Adrenal gland (tissue), 12 donors: ENCODE data around the gene INHBC. TPM values are rescaled to one million over a fixed set of nuclear protein-coding genes. Genes with fewer than 3 reads are reported as not detected.

Source experiments
- DNase-seq, 7 donors: peaks; one replicate each; pipeline ENCODE4 v3.0.0-alpha.2; 2019 to 2020
- H3K27ac ChIP-seq, 5 donors: fragments of 200-600 bp; sonication (generic) in 4 of 5; 1 replicate in 3 of 5; 2 replicates in 2 of 5; pipeline versions ENCODE4 v1.5.1 to v1.8.0; 2016 to 2020; ENCODE audit warnings: mild to moderate bottlenecking in 1 of 5
- H3K27me3 ChIP-seq: fragments of 200-600 bp; 2 replicates; pipeline ENCODE4 v1.8.0; 2021
- H3K36me3 ChIP-seq, 2 donors: fragments of 200-600 bp; replicated peaks in 1 of 2; 1 replicate in 1 of 2; 2 replicates in 1 of 2; pipeline versions ENCODE4 v1.5.1 to v1.8.0; 2018 to 2022
- H3K4me1 ChIP-seq, 2 donors: fragments of 200-600 bp; replicated peaks in 1 of 2; 1 replicate in 1 of 2; 2 replicates in 1 of 2; pipeline versions ENCODE4 v1.5.1 to v1.8.0; 2018 to 2021
- H3K4me3 ChIP-seq, 4 donors: fragments of 200-600 bp; sonication (generic) in 3 of 4; one replicate each; pipeline ENCODE4 v1.5.1; 2016 to 2018
- H3K9me3 ChIP-seq, 3 donors: fragments of 200-600 bp; sonication (generic) in 1 of 3; replicated peaks in 1 of 3; 1 replicate in 2 of 3; 2 replicates in 1 of 3; pipeline versions ENCODE4 v1.5.1 to v1.8.0; 2016 to 2021
- POLR2A ChIP-seq, 2 donors: fragments of 450-650 bp; IDR thresholded peaks; one replicate each; pipeline ENCODE4 v1.6.1; 2017; ENCODE audit warnings: antibody characterized with exemption in 2 of 2, mild to moderate bottlenecking in 2 of 2, moderate library complexity in 1 of 2
- WGBS, 4 donors: extraction: QIAGEN DNeasy Blood & Tissue Kit in 2 of 4; methylation state at CpG; one replicate each; pipeline versions ENCODE4 v1.1.5 to v1.1.7; 2013 to 2017; 5-methylcytosine and 5-hydroxymethylcytosine counted together
- intact Hi-C, 2 donors: fragments of 100-400 bp; cut with DNase I; formaldehyde crosslinking; loops; one replicate each; pipeline versions ENCODE4 v1.14.1 to v1.15.0; 2022 to 2023
- polyA plus RNA-seq, 3 donors: library from polyadenylated mRNA; stranded (reverse); fragments of 200-250 nt in 2 of 3; fragments of 350-450 nt in 1 of 3; fragmentation: Illumina TruSeq in 1 of 3; extraction: RNeasy Lipid Tissue Mini Kit (QIAGEN cat#74804) in 1 of 3; gene quantifications; one replicate each; pipeline ENCODE4 v1.2.3, GENCODE V29; 2013 to 2014
- total RNA-seq, 9 donors: library from RNA; depleted of rRNA in 4 of 9; stranded (reverse); fragments of >200 nt in 4 of 9; fragments of 120-200 nt in 1 of 9; fragmentation: NEBNext Ultra II Directional in 1 of 9; extraction: Animal tissue kit (Norgen Biotek cat#: 25700) in 1 of 9; gene quantifications; one replicate each; pipeline versions ENCODE4 v1.1.0 to v1.2.4, GENCODE V29; 2013 to 2023
- TF ChIP-seq, protein P1 (sequence below), 6 experiments: fragments of 450-650 bp in 4 of 6; fragments of 200-600 bp in 2 of 6; sonication (generic) in 1 of 6; IDR thresholded peaks; 1 replicate in 5 of 6; 2 replicates in 1 of 6; pipeline versions ENCODE4 v1.5.1 to v1.8.0; 2016 to 2021; ENCODE audit warnings: antibody characterized with exemption in 6 of 6, mild to moderate bottlenecking in 2 of 6, moderate library complexity in 1 of 6
- donor health status: healthy with polysubstance abuse.
- donor health status: Bipolar disorder and iron deficiency.
- donor health status: DM: yes; HTN: yes; CAD: no.
- donor health status: DM: no; HTN: no; CAD: no.
- donor health status: DM: no; HTN: no; CAD: no.
- donor health status: DM: yes; HTN: yes; CAD: no.

Gene INHBC
- total and polyA plus RNA-seq, 12 donors: not detected

DNA sequence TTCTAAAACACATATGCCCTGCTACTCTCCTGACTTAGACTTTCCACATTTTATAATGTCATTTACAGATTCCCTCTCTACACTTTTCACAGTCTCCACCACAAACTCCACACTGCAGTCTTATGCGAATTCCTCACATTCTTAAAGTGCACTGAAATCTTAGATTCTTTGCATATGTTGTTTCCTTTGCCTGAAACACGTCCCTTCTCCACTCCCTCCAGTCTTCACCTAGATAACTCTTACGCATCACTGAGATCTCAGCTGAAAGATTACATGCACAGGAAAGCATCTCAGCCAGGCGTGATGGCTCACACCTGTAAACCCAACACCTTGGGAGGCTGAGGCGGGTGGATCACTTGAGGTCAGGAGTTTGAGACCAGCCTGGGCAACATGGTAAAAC, 48.9 kb downstream of the INHBC start:
- H3K4me3 ChIP-seq: no peak overlapping the region
- H3K27ac ChIP-seq: no peak overlapping the region
- H3K4me1 ChIP-seq: peaks cover under 1 to 1% of the 10 kb centered on the region in 2 donors
- no peak for DNase-seq
- intact Hi-C loops: no loop called here
- no peaks in the 10 kb centered on the region for H3K36me3 ChIP-seq
- no peaks in the 10 kb centered on the region for H3K27me3 ChIP-seq
- 38 to 54% (median 49%) methylated on average over 5 of the region's 5 CpGs for WGBS, 4 donors
- TF ChIP-seq POLR2A (IDR thresholded peaks at IDR 0.05): no peak
- TF ChIP-seq, protein P1, sequence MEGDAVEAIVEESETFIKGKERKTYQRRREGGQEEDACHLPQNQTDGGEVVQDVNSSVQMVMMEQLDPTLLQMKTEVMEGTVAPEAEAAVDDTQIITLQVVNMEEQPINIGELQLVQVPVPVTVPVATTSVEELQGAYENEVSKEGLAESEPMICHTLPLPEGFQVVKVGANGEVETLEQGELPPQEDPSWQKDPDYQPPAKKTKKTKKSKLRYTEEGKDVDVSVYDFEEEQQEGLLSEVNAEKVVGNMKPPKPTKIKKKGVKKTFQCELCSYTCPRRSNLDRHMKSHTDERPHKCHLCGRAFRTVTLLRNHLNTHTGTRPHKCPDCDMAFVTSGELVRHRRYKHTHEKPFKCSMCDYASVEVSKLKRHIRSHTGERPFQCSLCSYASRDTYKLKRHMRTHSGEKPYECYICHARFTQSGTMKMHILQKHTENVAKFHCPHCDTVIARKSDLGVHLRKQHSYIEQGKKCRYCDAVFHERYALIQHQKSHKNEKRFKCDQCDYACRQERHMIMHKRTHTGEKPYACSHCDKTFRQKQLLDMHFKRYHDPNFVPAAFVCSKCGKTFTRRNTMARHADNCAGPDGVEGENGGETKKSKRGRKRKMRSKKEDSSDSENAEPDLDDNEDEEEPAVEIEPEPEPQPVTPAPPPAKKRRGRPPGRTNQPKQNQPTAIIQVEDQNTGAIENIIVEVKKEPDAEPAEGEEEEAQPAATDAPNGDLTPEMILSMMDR (IDR thresholded peaks at IDR 0.05): no peak
- no peaks in the 10 kb centered on the region for H3K9me3 ChIP-seq

DNA sequence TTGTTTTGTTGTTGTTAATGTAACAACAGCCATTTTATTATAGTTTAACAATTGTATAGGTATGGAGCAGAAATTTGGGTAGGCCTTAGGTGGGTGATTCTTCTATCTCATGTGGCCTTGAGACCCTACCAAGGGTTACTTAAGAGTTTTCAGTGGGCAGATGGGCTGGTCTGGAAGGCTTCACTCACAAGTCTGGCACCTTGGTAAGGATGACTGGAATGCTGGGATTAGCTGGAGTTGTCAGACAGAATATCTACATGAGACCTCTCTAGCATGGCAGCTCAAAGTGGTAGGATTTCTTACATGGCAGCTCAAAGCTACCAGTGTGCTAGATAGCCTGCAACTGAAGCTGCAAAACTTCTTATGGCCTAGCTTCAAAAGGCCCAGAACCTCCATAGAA, 51.1 kb downstream of the INHBC start:
- Histone ChIP-seq H3K9me3 (no peaks in the 10 kb centered on the region), H3K27ac (no peak overlapping the region), H3K27me3 (no peaks in the 10 kb centered on the region), H3K4me1 (peaks cover 10 to 11% of the 10 kb centered on the region in 2 donors), H3K36me3 (peaks cover 0 to 11% of the 10 kb centered on the region in 2 donors), H3K4me3 (no peak overlapping the region)
- DNase-seq: no peak
- TF ChIP-seq, protein P1 (IDR thresholded peaks at IDR 0.05): no peak
- TF ChIP-seq POLR2A (IDR thresholded peaks at IDR 0.05): no peak
- intact Hi-C loops: no loop called here

DNA sequence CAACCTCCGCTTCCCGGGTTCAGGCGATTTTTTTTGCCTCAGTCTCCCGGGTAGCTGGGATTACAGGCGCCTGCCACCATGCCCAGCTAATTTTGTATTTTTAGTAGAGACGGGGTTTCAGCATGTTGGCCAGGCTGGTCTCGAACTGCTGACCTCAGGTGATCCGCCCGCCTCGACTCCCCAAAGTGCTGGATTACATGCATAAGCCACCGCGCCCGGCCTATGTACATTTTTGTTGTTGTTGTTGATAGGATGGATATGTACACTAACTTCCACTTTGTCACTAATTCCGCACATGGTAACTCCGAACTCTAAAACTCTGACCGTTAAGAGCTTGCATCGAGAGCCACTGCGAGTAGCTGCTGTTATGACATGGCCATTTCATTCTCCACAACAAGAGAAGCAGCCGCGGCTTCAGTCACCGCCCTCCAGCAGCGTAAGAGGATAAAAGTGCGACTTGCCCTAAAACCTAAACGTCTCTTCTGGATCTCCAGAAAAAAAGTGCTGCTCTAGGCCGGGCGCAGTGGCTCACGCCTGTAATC, 52.5 kb downstream of the INHBC start:
- intact Hi-C loops: no loop called here
- Histone ChIP-seq H3K4me1 (peaks cover 10 to 11% of the 10 kb centered on the region in 2 donors), H3K4me3 (peak overlapping the region in 2 of 4 donors; percentile 29 to 75), H3K36me3 (peaks cover 0 to 26% of the 10 kb centered on the region in 2 donors), H3K9me3 (no peaks in the 10 kb centered on the region), H3K27ac (peak overlapping the region in 1 of 5 donors; percentile 48), H3K27me3 (no peaks in the 10 kb centered on the region)
- TF ChIP-seq, protein P1 (IDR thresholded peaks at IDR 0.05): no peak
- TF ChIP-seq POLR2A (IDR thresholded peaks at IDR 0.05): no peak
- WGBS, 4 donors: 85 to 90% (median 88%) methylated on average over 26 to 27 of the region's 27 CpGs
- peak in 2 of 7 donors; percentile 29 to 59 for DNase-seq

DNA sequence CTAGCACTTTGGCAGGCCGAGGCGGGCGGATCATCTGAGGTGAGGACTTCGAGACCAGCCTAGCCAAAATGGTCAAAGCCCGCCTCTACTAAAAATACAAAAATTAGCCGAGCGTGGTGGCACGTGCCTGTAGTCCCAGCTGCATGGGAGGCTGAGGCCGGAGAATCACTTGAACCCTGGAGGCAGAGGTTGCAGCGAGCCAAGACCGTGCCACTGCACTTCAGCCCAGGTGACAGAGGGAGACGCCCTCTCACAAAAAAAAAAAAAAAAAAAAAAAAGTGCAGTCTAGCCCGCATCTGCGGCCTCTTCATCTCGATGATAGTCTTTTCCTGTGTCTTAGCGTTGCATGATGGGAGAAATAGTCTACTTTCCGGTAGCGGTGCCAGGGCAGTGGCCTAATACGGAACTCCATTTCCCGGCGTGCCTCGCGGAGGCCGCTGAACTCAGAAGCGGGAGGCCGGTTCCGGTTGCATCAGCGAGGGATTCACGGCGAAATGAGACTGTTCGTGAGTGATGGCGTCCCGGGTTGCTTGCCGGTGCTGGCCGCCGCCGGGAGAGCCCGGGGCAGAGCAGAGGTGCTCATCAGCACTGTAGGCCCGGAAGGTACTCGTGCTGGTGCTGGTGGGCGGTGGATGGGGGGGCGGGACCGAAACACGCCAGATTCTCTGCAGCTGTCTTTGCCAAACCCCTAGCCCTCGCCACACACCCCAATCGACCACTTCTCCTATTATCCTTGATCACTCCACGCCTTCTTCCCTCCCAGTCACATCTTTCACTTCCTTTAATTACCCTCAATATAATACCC, 53.2 kb downstream of the INHBC start, which contains the start of gene MARS1:
Gene MARS1 (plus strand): TSS at position 472 of the 805 bp plus-strand sequence. CDS start 23 bp downstream, at position 495.
- TF ChIP-seq, protein P1 (IDR thresholded peaks at IDR 0.05): peak in 1 of 6 experiments; percentile 18
- TF ChIP-seq POLR2A (IDR thresholded peaks at IDR 0.05): peak in 1 of 2 donors; percentile 74
- peak within 1 kb of the TSS in 4 of 5 donors; percentile 21 to 91 (median 50) for H3K27ac ChIP-seq
- H3K27me3 ChIP-seq: no peaks in the 10 kb centered on the region
- no peaks in the 10 kb centered on the region for H3K9me3 ChIP-seq
- 6 to 9% (median 8%) methylated on average over 42 to 47 of the region's 47 CpGs for WGBS, 4 donors
- peaks cover 0 to 28% of the 10 kb centered on the region in 2 donors for H3K36me3 ChIP-seq
- H3K4me3 ChIP-seq: peak within 1 kb of the TSS in 3 of 4 donors; percentile 1 to 75 (median 52)
- H3K4me1 ChIP-seq: peaks cover 10 to 11% of the 10 kb centered on the region in 2 donors
- peak; percentile 93 to 98 (median 96) for DNase-seq
- intact Hi-C loops: no loop called here
